ENCODE results near the gene SYT6.

Gene SYT6

GRCh38 chr1:114154146-114154962 lies 685 bp upstream of the SYT6 start:
- DNase-seq (ENCODE audit: low spot score): no peak

- no peak for DNase-seq (ENCODE audit: low spot score)
Measured at GRCh38 chr1:114152508-114153260, 985 bp downstream of the SYT6 start.

- DNase-seq (ENCODE audit: low spot score): no peak
Measured at GRCh38 chr1:114152089-114152507, 1.6 kb downstream of the SYT6 start.

DNA sequence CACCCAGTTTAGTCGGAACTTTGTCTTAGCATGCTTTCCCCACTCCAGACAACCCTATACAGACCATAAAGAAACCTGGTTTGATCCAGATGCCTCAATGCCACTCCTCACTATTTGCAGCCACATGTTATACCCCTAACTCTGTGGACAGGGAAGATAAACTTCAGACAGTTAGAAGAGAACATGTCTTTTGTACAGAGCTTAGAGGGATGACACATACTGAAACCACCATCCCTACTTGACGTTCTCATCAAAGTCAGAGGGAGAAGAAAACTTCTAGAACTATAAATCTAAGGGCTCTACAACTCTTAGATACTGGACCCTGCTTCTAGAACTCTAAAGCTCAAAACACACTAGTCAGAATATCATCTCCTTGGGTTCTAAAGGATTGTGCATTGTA lies 3.7 kb downstream of the SYT6 start:
- no peak for DNase-seq (ENCODE audit: low spot score)

- DNase-seq (ENCODE audit: low spot score): no peak
Measured at GRCh38 chr1:114149211-114149610, 4.5 kb downstream of the SYT6 start.

DNA sequence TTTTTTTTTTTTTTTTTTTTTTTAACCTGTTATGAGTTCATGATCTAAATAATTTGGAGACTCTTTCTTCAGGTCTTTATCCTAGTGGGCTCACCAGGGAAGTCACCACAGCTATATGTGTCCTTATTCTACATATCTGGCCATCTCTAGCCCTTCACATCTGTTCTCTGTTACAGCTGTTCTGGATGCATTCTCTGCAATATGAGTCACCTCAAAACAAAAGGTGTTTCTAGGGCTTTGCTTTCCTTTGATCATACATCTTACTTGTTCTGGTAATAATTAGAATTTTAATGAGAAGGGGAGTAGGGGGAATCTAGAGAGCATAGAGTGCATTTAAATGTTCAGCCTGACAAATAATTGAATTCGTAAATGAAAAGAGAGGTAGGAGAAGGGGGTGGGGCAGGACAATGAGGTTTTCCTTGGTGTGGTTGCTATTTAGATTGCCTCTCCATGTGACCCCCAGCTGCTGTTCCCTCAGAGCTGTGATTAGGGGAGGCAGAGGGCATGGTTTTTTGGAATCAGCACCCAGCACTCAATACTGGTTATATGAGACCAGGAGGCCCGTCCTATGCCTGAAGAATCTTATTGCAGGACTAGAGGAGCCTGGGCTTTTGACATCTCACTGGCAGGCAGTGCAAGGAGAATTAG lies 8.0 kb downstream of the SYT6 start:
- DNase-seq (ENCODE audit: low spot score): no peak

DNA sequence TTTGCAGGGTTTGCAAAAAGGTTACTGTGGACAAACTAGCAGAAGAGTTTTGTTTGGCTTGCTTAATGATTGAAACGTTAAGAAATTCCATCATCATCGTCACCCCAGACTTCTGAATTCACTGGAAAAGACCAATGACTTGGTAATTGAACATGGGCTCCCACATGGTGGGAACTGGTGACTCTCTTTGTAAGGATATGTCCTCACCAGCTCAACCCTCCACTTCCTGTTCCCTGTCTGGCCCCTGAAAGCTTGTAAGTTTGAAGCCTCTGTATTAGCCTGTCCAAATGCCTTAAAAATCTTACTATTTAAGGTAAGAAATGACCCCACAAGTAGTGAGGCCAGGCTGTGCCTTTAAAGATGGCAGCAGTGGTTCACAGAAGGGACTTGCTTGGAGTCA lies 9.7 kb downstream of the SYT6 start:
- DNase-seq (ENCODE audit: low spot score): no peak

- DNase-seq (ENCODE audit: low spot score): no peak
Measured at GRCh38 chr1:114139540-114139939, 14.1 kb downstream of the SYT6 start.

- no peak for DNase-seq (ENCODE audit: low spot score)
Measured at GRCh38 chr1:114137497-114137896, 16.2 kb downstream of the SYT6 start.

GRCh38 chr1:114135786-114136185 lies 17.9 kb downstream of the SYT6 start:
- DNase-seq (ENCODE audit: low spot score): no peak

- DNase-seq (ENCODE audit: low spot score): no peak
Measured at GRCh38 chr1:114134518-114134917, 19.2 kb downstream of the SYT6 start.

DNA sequence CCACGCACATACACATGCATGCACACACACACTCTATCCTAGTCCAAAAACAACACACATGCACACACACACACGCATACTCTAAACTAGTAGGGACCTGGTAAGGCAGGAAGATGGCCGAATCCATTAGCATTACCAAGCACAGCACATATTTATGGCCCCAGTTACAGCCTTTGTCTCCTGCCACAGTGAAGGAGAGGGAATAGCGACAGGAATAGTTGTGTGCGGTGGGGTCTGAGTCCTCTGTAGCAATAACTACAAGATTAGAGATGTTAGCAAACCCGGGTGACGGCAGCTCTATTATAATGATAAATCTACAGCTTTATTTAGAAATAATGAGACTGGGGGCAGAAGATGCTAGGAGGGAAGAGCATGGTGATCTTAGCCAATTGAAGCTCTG lies 20.5 kb downstream of the SYT6 start:
- no peak for DNase-seq (ENCODE audit: low spot score)

DNA sequence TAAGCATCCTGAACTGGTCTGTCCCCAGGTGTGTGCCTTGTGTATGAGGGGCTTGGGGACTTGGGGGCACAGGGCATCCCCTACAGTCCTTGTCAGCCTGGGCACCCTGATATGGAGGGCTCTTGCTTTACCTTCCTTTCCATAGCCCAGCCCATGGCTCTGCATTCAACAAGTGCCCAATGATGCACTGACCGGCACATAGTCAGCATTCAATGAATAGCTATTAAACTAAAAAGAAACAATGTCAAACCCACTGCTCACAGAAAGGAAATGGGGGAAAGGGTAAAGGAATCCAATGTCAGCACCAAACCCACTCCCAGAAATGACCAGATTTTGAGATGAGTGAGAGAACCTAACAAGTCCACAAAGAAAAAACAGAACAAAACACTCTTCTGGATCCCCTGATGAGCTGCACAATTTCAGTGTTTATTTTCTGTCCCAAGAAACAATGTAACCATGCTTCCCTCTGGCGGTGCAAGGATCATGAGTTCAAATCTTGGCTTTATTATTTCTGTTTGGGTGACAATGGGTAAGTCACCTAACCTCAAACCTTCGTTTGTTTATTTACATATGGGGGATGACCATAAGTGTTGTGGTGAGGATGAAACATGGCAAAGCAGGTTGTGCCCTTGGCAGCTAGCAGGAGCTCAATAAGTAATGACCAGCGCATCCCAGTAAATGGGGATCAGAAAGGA lies 22.0 kb downstream of the SYT6 start:
- no peak for DNase-seq (ENCODE audit: low spot score)

DNA sequence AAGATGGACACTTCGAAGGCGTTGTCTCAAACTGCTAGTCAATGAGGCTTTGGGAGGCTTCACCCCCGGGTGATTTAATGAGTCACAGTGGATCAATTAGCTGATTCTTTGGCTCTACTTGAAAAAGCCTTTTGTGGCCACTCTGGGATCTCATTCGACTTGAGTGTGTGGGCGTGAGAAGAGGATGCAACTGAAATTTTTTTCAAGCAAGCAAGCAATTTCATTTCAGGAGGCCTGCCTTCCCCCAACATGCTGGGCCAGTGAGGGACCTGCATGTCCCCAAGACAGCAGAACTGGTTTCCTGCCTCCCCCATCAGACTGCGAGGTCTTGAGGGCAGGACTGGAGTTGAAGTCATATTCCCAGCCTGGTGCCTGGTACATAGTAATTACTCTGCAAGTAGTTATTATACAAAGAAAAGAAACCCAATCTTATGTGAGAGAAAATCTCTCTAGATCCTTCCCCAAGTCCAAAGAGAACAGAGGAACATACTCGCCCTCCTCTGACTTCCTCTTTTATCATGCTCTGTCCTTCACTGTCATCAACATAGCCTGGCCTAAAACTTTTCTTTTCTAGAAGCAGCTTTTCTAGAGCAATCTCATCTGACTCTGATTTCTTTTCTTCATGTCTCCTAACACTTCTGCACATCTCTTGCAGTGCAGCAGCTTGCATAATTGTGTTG lies 22.7 kb downstream of the SYT6 start:
- DNase-seq (ENCODE audit: low spot score): no peak

GRCh38 chr1:114130213-114130612 lies 23.5 kb downstream of the SYT6 start:
- no peak for DNase-seq (ENCODE audit: low spot score)

DNA sequence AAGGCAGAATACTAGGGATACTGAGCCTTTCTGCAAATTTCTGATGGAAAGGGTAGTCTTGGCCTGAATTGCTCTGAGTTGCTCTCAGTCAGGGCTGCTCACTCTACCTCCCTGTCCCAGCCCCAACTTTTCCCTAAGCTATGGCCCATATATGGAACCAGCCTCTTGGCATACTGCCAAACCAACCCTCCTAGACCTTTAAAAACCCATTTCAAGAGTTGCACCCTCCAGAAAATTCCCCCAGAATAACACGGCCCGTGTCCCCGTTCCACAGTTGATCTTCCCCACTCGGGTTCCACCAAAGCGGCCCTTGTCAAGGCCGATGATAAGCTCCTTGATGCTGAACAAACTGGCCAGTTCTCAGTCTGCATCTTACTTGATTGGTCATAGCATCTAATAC lies 25.4 kb downstream of the SYT6 start:
- no peak for DNase-seq (ENCODE audit: low spot score)

DNA sequence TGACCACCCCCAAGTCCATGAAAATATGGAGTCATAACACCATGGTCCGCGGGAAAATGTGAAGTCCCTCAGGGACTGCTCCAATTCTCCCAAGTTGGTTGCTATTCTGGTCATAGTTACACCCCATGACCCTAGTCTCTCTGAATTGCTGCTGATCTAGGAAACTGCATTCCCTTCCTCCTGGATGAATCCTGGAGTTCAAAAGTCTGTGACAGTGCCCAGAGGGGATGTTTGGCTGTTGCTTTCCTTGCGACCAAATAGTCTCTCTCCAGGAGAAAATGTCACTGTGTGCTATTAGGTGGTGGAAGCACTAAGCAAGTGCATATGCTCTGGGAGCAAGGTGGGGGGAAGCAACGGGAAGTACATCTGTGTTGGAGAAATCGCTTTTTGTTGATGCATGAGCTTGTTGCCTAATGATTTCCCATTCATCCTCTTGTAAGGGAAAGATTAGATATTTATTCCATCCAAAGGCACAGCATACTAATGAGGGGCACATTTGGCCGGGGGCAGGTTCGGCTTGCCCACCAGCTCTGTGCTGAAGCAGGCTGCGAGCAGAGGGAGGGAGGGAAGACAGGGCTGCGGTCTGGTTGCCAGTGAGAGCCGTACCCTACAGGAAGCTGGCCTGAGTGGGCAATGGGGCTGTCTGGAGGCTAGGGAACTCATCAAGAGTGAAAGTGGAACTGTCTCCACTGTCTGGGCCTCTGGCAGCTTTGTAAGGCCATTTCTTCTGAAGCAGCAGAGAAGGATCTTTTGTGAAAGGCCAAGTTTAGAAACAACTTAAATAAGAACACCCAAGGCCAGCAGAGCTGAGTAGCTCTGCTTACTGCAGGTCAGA lies 27.2 kb downstream of the SYT6 start:
- no peak for DNase-seq (ENCODE audit: low spot score)

DNA sequence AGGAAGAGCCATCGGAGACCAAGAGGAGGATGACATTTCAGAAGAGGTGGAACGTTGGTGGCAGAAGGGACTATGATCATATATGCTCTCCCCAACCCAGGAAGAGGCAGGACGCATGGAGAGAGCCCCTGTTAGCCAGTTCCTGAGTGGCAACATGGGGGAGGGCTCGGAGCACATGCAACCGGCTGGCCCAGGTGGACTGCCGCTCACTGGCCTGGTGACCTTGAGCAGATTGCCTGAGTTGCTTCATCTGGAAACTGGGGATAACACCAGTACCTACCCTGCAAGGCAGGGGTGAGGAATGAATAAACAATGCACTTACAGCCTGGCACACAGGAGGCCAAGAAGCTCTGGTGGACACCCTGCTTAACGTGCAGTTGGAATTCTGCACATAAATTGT lies 29.0 kb downstream of the SYT6 start:
- no peak for DNase-seq (ENCODE audit: low spot score)

DNA sequence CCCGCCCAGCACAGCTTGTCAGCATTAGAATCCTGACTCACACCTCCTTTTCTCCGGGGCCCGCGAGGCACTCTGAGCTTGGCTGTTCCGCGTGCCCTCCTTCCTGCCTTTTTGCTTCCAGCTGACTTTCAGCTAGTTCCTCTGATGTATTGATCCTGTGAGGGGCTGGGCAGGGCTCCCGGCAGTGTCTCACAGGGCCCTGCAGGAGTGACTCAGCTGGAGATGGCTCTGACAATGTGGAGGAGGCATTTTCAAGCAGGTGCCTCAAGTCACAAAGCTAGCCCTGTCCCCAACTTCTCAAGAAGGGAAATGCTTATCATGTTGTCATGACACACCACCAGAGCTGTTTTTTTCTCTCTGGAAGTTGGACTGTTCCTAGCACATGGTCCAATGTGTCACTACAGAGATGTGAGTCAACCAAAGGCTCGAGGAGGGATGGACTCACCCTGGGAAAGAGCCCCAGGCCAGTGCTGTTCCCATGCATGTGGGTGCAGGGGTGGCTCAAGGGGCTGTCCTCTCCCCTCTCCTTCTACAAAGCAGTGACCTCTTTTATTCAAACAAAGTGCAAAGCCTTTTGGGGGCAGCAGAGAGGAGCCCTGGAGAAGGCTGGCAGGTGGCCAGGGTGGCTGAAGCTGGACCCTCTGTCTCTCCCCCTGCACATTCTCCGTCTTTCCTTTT lies 30.6 kb downstream of the SYT6 start:
- DNase-seq (ENCODE audit: low spot score): no peak

DNA sequence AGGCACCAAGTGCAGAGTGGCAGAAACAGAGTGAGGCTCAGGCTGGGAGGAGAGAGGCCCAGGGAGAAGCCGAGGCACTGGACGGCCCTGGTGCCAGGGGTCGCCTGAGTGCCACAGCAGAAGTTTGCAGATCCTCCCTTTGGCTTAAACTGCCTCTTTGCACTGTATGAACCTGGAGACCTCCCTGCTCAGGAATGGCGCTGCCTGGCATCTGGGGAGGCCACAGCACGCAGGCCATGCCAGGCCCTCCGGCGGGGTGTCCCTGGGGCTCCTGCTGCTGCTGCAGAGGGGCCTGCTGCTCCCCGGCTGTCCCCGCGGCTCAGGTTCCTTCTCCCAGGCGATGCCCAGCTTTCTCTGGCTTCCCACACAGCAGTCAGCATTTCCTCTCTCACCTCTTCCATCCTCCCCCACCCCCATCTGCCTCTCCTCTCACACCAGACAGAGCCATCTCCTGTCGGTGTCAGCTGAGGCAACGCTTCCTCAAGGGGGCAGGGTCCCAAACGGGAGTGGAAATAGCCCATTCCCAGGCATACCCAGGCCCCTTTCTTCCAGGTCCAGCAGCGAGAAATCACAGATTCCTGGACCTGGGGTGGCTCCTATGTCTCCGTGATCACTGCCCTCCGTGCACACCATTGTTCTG lies 35.2 kb downstream of the SYT6 start:
- no peak for DNase-seq (ENCODE audit: low spot score)

Measured in kidney capillary endothelial cell (primary cell).